Measurements from ENCODE around the gene PLOD1.

PLOD1 gene

GRCh38 chr1:11925938-11926292 lies 8.6 kb upstream of the PLOD1 start:
- no peak for TF ChIP-seq CTCF (IDR thresholded peaks at IDR 0.05)
- DNase-seq = peak; percentile 43
- H3K9me3 Mint-ChIP-seq = no peaks in the 10 kb centered on the region
- peaks cover 67% of the 10 kb centered on the region for H3K4me1 Mint-ChIP-seq
- H3K36me3 Mint-ChIP-seq (ENCODE audit: low read depth) = peaks cover 23% of the 10 kb centered on the region
- no peaks in the 10 kb centered on the region for H3K27me3 Mint-ChIP-seq (ENCODE audit: low read depth, poor library complexity)
- peak overlapping the region; percentile 88 for H3K4me3 Mint-ChIP-seq
- H3K27ac Mint-ChIP-seq = no peak overlapping the region

GRCh38 chr1:11927866-11928592 lies 6.5 kb upstream of the PLOD1 start:
- H3K27ac Mint-ChIP-seq = no peak overlapping the region
- H3K9me3 Mint-ChIP-seq = no peaks in the 10 kb centered on the region
- peak overlapping the region; percentile 64 for H3K4me3 Mint-ChIP-seq
- TF ChIP-seq CTCF (IDR thresholded peaks at IDR 0.05) = no peak
- H3K27me3 Mint-ChIP-seq (ENCODE audit: low read depth, poor library complexity) = no peaks in the 10 kb centered on the region
- H3K4me1 Mint-ChIP-seq = peaks cover 67% of the 10 kb centered on the region
- DNase-seq = no peak
- peaks cover 17% of the 10 kb centered on the region for H3K36me3 Mint-ChIP-seq (ENCODE audit: low read depth)

- TF ChIP-seq CTCF (IDR thresholded peaks at IDR 0.05) = no peak
- Mint-ChIP-seq H3K4me3 (no peak overlapping the region), H3K4me1 (peaks cover 59% of the 10 kb centered on the region), H3K9me3 (no peaks in the 10 kb centered on the region), H3K27ac (peak overlapping the region; percentile 87), H3K27me3 (ENCODE audit: low read depth, poor library complexity) (no peaks in the 10 kb centered on the region), H3K36me3 (ENCODE audit: low read depth) (peaks cover 1% of the 10 kb centered on the region)
- DNase-seq = peak; percentile 37
Measured at GRCh38 chr1:11929849-11930248, 4.7 kb upstream of the PLOD1 start.

GRCh38 chr1:11930571-11931445 lies 3.7 kb upstream of the PLOD1 start:
- no peak for TF ChIP-seq CTCF (IDR thresholded peaks at IDR 0.05)
- H3K36me3 Mint-ChIP-seq (ENCODE audit: low read depth) = no peaks in the 10 kb centered on the region
- H3K4me1 Mint-ChIP-seq = peaks cover 56% of the 10 kb centered on the region
- H3K4me3 Mint-ChIP-seq = no peak overlapping the region
- H3K9me3 Mint-ChIP-seq = no peaks in the 10 kb centered on the region
- peak overlapping the region; percentile 75 for H3K27ac Mint-ChIP-seq
- no peaks in the 10 kb centered on the region for H3K27me3 Mint-ChIP-seq (ENCODE audit: low read depth, poor library complexity)
- no peak for DNase-seq

GRCh38 chr1:11931845-11932244 lies 2.7 kb upstream of the PLOD1 start:
- DNase-seq = no peak
- Mint-ChIP-seq H3K4me3 (no peak overlapping the region), H3K27me3 (ENCODE audit: low read depth, poor library complexity) (no peaks in the 10 kb centered on the region), H3K4me1 (peaks cover 54% of the 10 kb centered on the region), H3K27ac (no peak overlapping the region), H3K9me3 (no peaks in the 10 kb centered on the region), H3K36me3 (ENCODE audit: low read depth) (no peaks in the 10 kb centered on the region)
- no peak for TF ChIP-seq CTCF (IDR thresholded peaks at IDR 0.05)

Measured in nephron progenitor cell (in vitro differentiated cells).